Retinal pigment epithelial cell (primary cell): ENCODE results near the gene PDE11A.
A peak's percentile ranks its signal among the peaks of the same experiment; 100 is the strongest.

Source experiments
- DNase-seq: peaks from one replicate; pipeline ENCODE4 v3.0.0-alpha.2; 2010; ENCODE audit warnings: low read depth
- H3K4me3 ChIP-seq: 2 replicates; pipeline ENCODE4 v1.5.1; 2011; ENCODE audit warnings: mild to moderate bottlenecking, low read length, control low read depth, moderate library complexity
- CTCF ChIP-seq: conservative IDR thresholded peaks from 2 replicates; pipeline ENCODE4 v1.5.1; 2011; ENCODE audit warnings: low read depth, low read length, control low read depth, inconsistent platforms

Gene PDE11A

GRCh38 chr2:178074123-178075005, 1.8 kb upstream of the PDE11A start:
- TF ChIP-seq CTCF: no peak

GRCh38 chr2:178072000-178072382, 586 bp downstream of the PDE11A start:
- TF ChIP-seq CTCF: no peak
- DNase-seq: no peak
- peak overlapping the region; percentile 71 for H3K4me3 ChIP-seq

More at GRCh38 chr2:178074123-178075005, 1.8 kb upstream of the PDE11A start:
- no peak overlapping the region for H3K4me3 ChIP-seq
- DNase-seq: no peak

GRCh38 chr2:178070824-178071223, 1.8 kb downstream of the PDE11A start:
- DNase-seq: no peak
- no peak overlapping the region for H3K4me3 ChIP-seq
- no peak for TF ChIP-seq CTCF

- H3K4me3 ChIP-seq: no peak overlapping the region
- no peak for DNase-seq
- TF ChIP-seq CTCF: no peak
Observed at GRCh38 chr2:178069551-178069950, 3.0 kb downstream of the PDE11A start.

GRCh38 chr2:178068823-178069454, 3.6 kb downstream of the PDE11A start:
- DNase-seq: no peak
- H3K4me3 ChIP-seq: no peak overlapping the region
- no peak for TF ChIP-seq CTCF

- no peak for DNase-seq
- TF ChIP-seq CTCF: no peak
- H3K4me3 ChIP-seq: no peak overlapping the region
Observed at GRCh38 chr2:178066890-178067669, 5.5 kb downstream of the PDE11A start.
